Ovary (tissue), 9 donors: ENCODE results near the gene DPH6. TPM values are rescaled to one million over a fixed set of nuclear protein-coding genes. Genes with fewer than 3 reads are reported as not detected.
"Not testable (repeated sequence)": the region's sequence is repeated elsewhere in the genome, so short reads cannot be mapped to it uniquely, and the experiment has no call there.

Source experiments
- DNase-seq, 5 donors: peaks; one replicate each; pipeline ENCODE4 v3.0.0-alpha.2; 2019 to 2020
- H3K27ac ChIP-seq, 2 donors: fragments of 200-600 bp; one replicate each; pipeline versions ENCODE4 v1.5.1 to v1.8.0; 2019 to 2022
- H3K27me3 ChIP-seq: fragments of 200-600 bp; one replicate; pipeline ENCODE4 v1.8.0; 2022
- H3K36me3 ChIP-seq: fragments of 200-600 bp; sonication (generic); one replicate; pipeline ENCODE4 v1.5.1; 2019
- H3K4me1 ChIP-seq: one replicate; pipeline ENCODE4 v1.8.1; 2013; ENCODE audit warnings: mild to moderate bottlenecking, moderate library complexity; ENCODE audit not compliant: insufficient read depth
- H3K4me3 ChIP-seq: fragments of 200-600 bp; sonication (generic); one replicate; pipeline ENCODE4 v1.5.1; 2017
- H3K9me3 ChIP-seq, 2 donors: fragments of 200-600 bp in 1 of 2; sonication (generic) in 1 of 2; one replicate each; pipeline versions ENCODE4 v1.5.1 to v1.8.1; 2013 to 2019; ENCODE audit warnings: mild to moderate bottlenecking in 1 of 2, moderate library complexity in 1 of 2
- EP300 ChIP-seq: sonication (generic); formaldehyde crosslinking; IDR thresholded peaks from one replicate; pipeline ENCODE4 v1.6.1; 2017; ENCODE audit warnings: antibody characterized with exemption
- POLR2A ChIP-seq: fragments of 450-650 bp; IDR thresholded peaks from one replicate; pipeline ENCODE4 v1.6.1; 2017; ENCODE audit warnings: antibody characterized with exemption, mild to moderate bottlenecking, moderate library complexity
- WGBS, 3 donors: extraction: QIAGEN DNeasy Blood & Tissue Kit in 1 of 3; methylation state at CpG; one replicate each; pipeline versions ENCODE4 v1.1.5 to v1.1.7; 2013 to 2017; 5-methylcytosine and 5-hydroxymethylcytosine counted together
- intact Hi-C, 4 donors: fragments of 100-400 bp; cut with DNase I; formaldehyde crosslinking; loops; one replicate each; pipeline versions ENCODE4 v1.11.0 to v1.15.1; 2022 to 2023
- polyA plus RNA-seq, 2 donors: library from polyadenylated mRNA; stranded (reverse); fragments of 200-250 nt in 1 of 2; fragments of 350-450 nt in 1 of 2; fragmentation: Illumina TruSeq in 1 of 2; extraction: RNeasy Lipid Tissue Mini Kit (QIAGEN cat#74804) in 1 of 2; gene quantifications; one replicate each; pipeline ENCODE4 v1.2.3, GENCODE V29; 2013 to 2014
- total RNA-seq, 7 donors: library from RNA; depleted of rRNA in 2 of 7; stranded (reverse); fragments of >200 nt in 2 of 7; fragmentation: NEBNext Ultra II Directional in 3 of 7; extraction: Animal tissue kit (Norgen Biotek cat#: 25700) in 3 of 7; gene quantifications; one replicate each; pipeline versions ENCODE4 v1.1.0 to v1.2.4, GENCODE V29; 2016 to 2023
- TF ChIP-seq, protein P1 (sequence below), 3 donors: fragments of 450-650 bp in 2 of 3; fragments of 200-600 bp in 1 of 3; IDR thresholded peaks; one replicate each; pipeline versions ENCODE4 v1.5.1 to v1.8.0; 2016 to 2022; ENCODE audit warnings: antibody characterized with exemption in 3 of 3, mild to moderate bottlenecking in 1 of 3
- donor health status: DM: no; HTN: no; CAD: no; lungs with moderate emphysema.
- donor health status: DM: no; HTN: no; CAD: no.
- donor health status: Bipolar disorder and iron deficiency.
- donor health status: DM: yes; HTN: yes; CAD: no.
- donor health status: DM: no; HTN: no; CAD: no.
- donor health status: DM: yes; HTN: yes; CAD: no.

The DPH6 gene
- total and polyA plus RNA-seq, 9 donors, result 9.7 to 32.1 (median 24.2) TPM

DNA sequence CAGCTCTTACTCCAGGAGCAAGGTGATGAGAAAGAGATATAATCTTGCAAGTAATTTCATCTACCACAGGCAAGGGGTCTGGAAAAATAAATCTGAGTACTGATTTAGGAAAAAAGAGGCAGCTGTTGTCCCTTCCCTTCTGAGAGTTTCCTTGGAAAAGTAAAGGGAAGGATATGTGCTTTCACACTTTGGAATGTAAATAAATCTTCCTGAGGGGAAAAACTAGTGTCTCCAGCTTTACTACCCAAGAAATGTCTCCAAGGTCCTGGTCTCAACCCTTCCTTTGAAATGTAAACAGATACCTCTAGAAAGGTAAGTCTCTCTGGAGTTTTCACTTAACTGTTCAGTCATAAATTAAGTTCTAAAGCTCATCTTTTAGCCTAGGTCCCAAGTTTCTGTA lies 102.6 kb downstream of the DPH6 start:
- H3K4me3 ChIP-seq, result no peak overlapping the region
- H3K27ac ChIP-seq, result no peak overlapping the region
- H3K27me3 ChIP-seq, result no peaks in the 10 kb centered on the region
- no peaks in the 10 kb centered on the region for H3K36me3 ChIP-seq
- DNase-seq, result no peak
- TF ChIP-seq EP300 (no peak), POLR2A (no peak)
- TF ChIP-seq, protein P1, sequence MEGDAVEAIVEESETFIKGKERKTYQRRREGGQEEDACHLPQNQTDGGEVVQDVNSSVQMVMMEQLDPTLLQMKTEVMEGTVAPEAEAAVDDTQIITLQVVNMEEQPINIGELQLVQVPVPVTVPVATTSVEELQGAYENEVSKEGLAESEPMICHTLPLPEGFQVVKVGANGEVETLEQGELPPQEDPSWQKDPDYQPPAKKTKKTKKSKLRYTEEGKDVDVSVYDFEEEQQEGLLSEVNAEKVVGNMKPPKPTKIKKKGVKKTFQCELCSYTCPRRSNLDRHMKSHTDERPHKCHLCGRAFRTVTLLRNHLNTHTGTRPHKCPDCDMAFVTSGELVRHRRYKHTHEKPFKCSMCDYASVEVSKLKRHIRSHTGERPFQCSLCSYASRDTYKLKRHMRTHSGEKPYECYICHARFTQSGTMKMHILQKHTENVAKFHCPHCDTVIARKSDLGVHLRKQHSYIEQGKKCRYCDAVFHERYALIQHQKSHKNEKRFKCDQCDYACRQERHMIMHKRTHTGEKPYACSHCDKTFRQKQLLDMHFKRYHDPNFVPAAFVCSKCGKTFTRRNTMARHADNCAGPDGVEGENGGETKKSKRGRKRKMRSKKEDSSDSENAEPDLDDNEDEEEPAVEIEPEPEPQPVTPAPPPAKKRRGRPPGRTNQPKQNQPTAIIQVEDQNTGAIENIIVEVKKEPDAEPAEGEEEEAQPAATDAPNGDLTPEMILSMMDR (IDR thresholded peaks at IDR 0.05), result no peak
- H3K4me1 ChIP-seq, result peaks cover 10% of the 10 kb centered on the region
- H3K9me3 ChIP-seq, result no peaks in the 10 kb centered on the region
- intact Hi-C loops, result no loop called here

DNA sequence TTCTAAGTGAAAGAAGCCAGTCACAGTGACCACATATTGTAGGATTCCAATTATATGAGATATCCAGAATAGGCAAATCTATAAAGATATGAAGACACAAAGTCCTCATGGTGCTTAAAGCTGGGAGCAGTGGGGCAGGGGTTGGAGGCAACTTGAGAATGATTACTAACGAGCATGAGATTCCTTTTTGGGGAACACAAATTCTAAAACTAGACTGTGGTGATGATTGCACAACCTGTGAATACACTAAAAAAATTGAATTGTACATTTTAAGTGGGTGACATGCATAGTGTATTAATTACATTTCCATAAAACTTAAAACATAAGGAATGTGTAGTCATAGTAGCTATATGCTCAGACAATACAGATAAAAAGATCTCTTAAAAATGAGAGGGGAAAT lies 103.2 kb downstream of the DPH6 start:
- no peak overlapping the region for H3K4me3 ChIP-seq
- H3K36me3 ChIP-seq, result no peaks in the 10 kb centered on the region
- no peak for TF ChIP-seq EP300
- 62 to 76% (median 75%) methylated on average over 1 of the region's 1 CpG for WGBS, 3 donors
- DNase-seq, result no peak
- no peak overlapping the region for H3K27ac ChIP-seq
- H3K4me1 ChIP-seq, result peaks cover 10% of the 10 kb centered on the region
- H3K27me3 ChIP-seq, result no peaks in the 10 kb centered on the region
- intact Hi-C loops, result no loop called here
- no peaks in the 10 kb centered on the region for H3K9me3 ChIP-seq

DNA sequence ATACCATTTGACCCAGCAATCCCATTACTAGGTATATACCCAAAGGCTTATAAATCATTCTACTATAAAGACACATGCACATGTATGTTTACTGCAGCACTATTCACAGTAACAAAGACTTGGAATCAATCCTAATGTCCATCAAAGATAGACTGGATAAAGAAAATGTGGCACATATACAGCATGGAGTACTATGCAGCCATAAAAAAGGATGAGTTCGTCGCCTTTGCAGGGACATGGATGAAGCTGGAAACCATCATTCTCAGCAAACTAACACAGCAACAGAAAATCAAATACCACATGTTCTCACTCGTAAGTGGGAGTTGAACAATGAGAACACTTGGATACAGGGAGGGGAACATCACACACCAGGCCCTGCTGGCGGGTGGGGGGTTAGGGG lies 104.7 kb downstream of the DPH6 start:
- DNase-seq, intact Hi-C loops, H3K4me1 ChIP-seq, H3K27me3 ChIP-seq, H3K27ac ChIP-seq, H3K36me3 ChIP-seq, H3K9me3 ChIP-seq, H3K4me3 ChIP-seq: not testable (repeated sequence)
- 95 to 96% (median 95%) methylated on average over 4 of the region's 4 CpGs for WGBS, 3 donors

DNA sequence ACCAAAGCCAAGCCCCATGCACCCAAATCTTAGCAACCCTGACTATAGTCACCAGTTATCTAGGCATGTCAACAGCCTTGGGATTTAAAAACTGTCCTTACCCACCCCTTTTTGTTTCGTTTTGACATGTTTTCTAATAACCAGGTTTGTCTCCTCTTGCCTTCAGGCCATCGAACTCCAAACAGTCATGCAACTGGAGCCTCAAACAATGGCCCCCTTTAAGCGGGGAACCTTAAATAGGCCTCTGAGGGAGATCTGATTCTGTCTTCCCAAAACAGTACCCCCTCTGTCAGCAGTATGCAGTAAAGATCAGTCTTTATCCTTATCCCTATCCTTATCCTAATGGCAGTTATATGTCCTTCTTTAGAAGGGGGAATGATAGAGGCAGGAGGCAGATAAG lies 105.7 kb downstream of the DPH6 start:
- DNase-seq, result no peak
- Histone ChIP-seq H3K4me3 (no peak overlapping the region), H3K9me3 (no peaks in the 10 kb centered on the region), H3K4me1 (peaks cover 10% of the 10 kb centered on the region), H3K27ac (no peak overlapping the region), H3K27me3 (no peaks in the 10 kb centered on the region), H3K36me3 (no peaks in the 10 kb centered on the region)
- TF ChIP-seq POLR2A (no peak), EP300 (no peak)
- TF ChIP-seq, protein P1 (IDR thresholded peaks at IDR 0.05), result no peak
- whole genome bisulfite sequencing, 3 donors, result 65 to 81% (median 66%) methylated on average over 3 of the region's 3 CpGs
- intact Hi-C loops, result no loop called here

DNA sequence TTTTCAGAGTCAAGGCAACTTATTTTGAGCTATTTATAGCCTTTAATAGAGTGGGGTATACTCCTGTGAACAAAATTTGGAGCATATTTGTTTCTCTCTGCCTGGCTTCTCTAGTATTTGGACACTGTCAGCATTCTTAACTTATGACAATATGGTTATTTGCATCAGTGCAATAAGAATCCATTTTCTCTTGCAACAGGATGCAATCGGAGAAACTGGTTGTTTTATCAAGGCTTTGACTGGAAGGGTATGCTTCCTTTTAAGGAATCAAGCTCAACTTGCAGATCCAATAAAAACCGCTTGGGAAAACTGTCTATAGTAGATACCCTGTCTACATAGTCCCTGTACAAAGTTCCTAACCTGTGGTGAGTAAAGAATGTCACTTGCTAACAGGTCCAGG lies 106.7 kb downstream of the DPH6 start:
- Histone ChIP-seq H3K4me1 (peaks cover 10% of the 10 kb centered on the region), H3K27ac (no peak overlapping the region), H3K4me3 (no peak overlapping the region), H3K9me3 (no peaks in the 10 kb centered on the region), H3K36me3 (no peaks in the 10 kb centered on the region), H3K27me3 (no peaks in the 10 kb centered on the region)
- intact Hi-C loops, result no loop called here
- 36 to 46% (median 42%) methylated on average over 2 of the region's 2 CpGs for WGBS, 3 donors
- no peak for DNase-seq
- TF ChIP-seq POLR2A, result no peak
- no peak for TF ChIP-seq EP300
- TF ChIP-seq, protein P1 (IDR thresholded peaks at IDR 0.05), result no peak

DNA sequence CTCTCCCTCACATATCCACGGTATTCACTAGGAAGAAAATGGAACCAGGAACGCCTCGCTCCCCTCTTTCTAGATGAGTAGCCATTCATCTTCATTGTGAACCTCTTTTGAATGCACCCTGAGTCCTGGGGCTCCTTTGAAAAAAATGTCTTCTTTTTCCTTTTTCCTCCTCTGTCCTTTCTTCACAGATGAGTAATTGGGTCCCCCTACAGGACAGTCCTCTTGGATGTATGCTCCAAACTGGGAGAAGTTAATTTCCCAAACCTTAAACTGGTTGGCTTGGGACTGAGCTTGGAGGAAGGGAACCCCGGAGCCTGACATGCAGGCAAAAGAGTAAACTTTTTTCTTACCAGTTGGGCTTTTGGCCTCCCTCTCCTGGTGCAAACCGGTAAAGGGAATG lies 108.8 kb downstream of the DPH6 start:
- TF ChIP-seq POLR2A (no peak), EP300 (no peak)
- TF ChIP-seq, protein P1 (IDR thresholded peaks at IDR 0.05), result no peak
- intact Hi-C loops, result no loop called here
- Histone ChIP-seq H3K9me3 (no peaks in the 10 kb centered on the region), H3K27me3 (no peaks in the 10 kb centered on the region), H3K27ac (no peak overlapping the region), H3K36me3 (no peaks in the 10 kb centered on the region), H3K4me3 (no peak overlapping the region), H3K4me1 (peaks cover 10% of the 10 kb centered on the region)
- DNase-seq, result no peak
- 86 to 98% (median 96%) methylated on average over 5 of the region's 5 CpGs for WGBS, 3 donors
